IPS-20b (cell line): ENCODE data around the gene WDR26.

Experiments used
- H3K27ac ChIP-seq: one replicate; pipeline ENCODE4 v1.5.1; 2013; ENCODE audit warnings: low read length
- H3K27me3 ChIP-seq: 2 replicates; pipeline ENCODE4 v1.6.1; 2013; ENCODE audit warnings: mild to moderate bottlenecking, low read length, inconsistent platforms; ENCODE audit not compliant: insufficient read depth
- H3K36me3 ChIP-seq: 2 replicates; pipeline ENCODE4 v1.6.1; 2013; ENCODE audit warnings: low read depth, mild to moderate bottlenecking, inconsistent platforms, low read length, moderate library complexity; ENCODE audit not compliant: insufficient read depth
- H3K4me1 ChIP-seq: 2 replicates; pipeline ENCODE4 v1.6.1; 2013; ENCODE audit warnings: mild to moderate bottlenecking, control low read depth, inconsistent platforms, low read length, moderate library complexity; ENCODE audit not compliant: insufficient read depth
- H3K4me3 ChIP-seq: 2 replicates; pipeline ENCODE4 v1.5.1; 2013; ENCODE audit warnings: mild to moderate bottlenecking, low read length, inconsistent platforms
- H3K9ac ChIP-seq: 2 replicates; pipeline ENCODE4 v1.6.1; 2013; ENCODE audit warnings: low read depth, mild to moderate bottlenecking, inconsistent platforms, low read length, moderate library complexity
- H3K9me3 ChIP-seq: 2 replicates; pipeline ENCODE4 v1.6.1; 2013; ENCODE audit warnings: mild to moderate bottlenecking, low read depth, low read length, inconsistent platforms; ENCODE audit not compliant: insufficient read depth

Gene WDR26

DNA sequence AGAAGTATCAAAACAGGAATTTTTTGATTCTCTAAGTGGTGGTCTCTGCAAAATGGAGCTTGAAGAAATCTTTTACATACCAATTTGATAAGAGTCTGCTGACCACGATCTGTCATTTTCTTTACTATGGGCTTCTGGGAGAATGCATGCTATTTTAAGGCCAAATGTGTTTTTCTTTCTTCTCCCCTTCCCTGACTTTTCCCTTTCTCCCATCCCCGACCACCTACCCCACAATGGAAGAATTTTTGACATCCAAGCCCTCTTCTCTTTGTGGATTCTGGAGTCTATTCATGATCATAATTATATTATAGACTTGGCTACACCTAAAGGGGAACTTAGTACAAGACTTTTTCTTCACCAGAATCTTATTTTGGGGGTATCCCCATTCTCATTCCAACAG is 46.7 kb downstream of the WDR26 start:
- Histone ChIP-seq H3K36me3 (peaks cover 80% of the 10 kb centered on the region), H3K27ac (no peak overlapping the region), H3K9ac (no peak overlapping the region), H3K4me3 (no peak overlapping the region), H3K4me1 (no peaks in the 10 kb centered on the region), H3K27me3 (no peaks in the 10 kb centered on the region), H3K9me3 (no peaks in the 10 kb centered on the region)

GRCh38 chr1:224387302-224387912 is 47.2 kb downstream of the WDR26 start:
- Histone ChIP-seq H3K4me1 (no peaks in the 10 kb centered on the region), H3K27me3 (no peaks in the 10 kb centered on the region), H3K27ac (no peak overlapping the region), H3K36me3 (peaks cover 74% of the 10 kb centered on the region), H3K9me3 (no peaks in the 10 kb centered on the region), H3K4me3 (no peak overlapping the region), H3K9ac (no peak overlapping the region)

DNA sequence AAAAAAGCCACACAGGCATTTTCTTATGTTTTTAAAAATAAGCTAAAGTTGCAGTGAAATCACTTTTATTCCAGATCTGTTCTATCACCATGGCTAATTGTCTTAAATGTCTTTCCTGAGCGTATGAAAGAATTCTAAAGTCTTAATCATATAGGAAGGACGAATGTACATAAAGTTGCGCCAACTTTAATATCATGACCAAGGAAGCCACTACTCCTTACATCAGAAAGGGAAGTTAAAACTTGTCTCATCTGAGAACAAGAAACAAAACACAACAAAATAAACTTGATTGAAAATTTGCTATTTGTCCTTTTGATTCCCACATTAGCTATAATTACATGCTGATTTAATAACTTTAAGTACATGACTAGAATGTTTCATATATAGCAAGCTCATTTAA is 51.4 kb downstream of the WDR26 start:
- Histone ChIP-seq H3K27me3 (no peaks in the 10 kb centered on the region), H3K4me1 (no peaks in the 10 kb centered on the region), H3K4me3 (no peak overlapping the region), H3K36me3 (peaks cover 46% of the 10 kb centered on the region), H3K9me3 (no peaks in the 10 kb centered on the region), H3K9ac (no peak overlapping the region), H3K27ac (no peak overlapping the region)

DNA sequence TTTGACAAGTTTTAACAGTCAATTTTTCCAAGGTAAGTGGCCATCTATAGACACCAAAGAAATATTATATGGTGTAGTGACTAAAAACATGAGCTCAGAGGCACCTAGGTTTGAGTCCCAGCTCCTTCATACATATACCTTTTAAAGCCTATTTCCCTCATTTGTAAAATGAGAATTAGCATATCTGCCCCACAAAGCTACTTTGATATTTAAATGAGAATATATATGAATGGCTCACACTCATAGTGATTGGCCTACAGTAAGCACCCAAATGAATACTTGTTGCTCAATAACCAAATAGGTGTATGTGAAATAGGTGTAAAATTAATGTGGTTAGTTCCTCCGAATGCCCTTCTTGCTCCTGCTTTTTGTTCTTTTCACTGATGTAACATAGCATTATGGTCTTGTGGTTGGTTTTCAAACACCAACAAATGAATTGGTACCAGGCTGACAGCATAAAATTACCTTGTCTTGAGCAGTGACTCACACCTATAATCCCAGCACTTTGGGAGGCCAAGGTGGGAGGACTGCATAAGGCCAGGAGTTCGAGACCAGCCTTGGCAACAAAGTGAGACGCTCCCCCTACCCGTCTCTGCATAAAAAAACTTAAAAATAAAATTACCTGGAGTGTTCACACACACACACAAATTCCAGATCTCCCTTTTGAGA is 52.6 kb downstream of the WDR26 start:
- Histone ChIP-seq H3K9me3 (no peaks in the 10 kb centered on the region), H3K27ac (no peak overlapping the region), H3K4me1 (no peaks in the 10 kb centered on the region), H3K9ac (no peak overlapping the region), H3K36me3 (peaks cover 46% of the 10 kb centered on the region), H3K27me3 (no peaks in the 10 kb centered on the region), H3K4me3 (no peak overlapping the region)

DNA sequence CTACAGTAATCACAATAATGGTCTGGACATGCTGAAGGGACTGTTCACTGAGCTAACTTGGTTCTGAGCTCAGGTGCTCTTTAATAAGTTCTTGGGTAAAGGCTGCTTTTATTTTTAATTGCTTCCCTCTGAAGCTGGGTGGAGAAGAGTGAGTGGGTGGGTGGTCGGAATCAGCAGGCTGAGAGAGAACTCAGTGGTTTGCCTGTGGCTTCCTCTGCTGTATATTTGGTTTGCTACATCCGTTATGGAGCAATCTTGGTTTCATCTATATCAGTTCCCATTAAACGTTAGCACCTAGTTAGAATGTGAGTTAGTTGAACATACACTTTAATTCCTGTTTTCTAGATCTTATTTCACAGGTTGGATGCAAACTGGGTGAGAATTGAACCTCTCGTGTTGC is 54.6 kb downstream of the WDR26 start:
- Histone ChIP-seq H3K9ac (no peak overlapping the region), H3K4me3 (no peak overlapping the region), H3K36me3 (peaks cover 47% of the 10 kb centered on the region)

DNA sequence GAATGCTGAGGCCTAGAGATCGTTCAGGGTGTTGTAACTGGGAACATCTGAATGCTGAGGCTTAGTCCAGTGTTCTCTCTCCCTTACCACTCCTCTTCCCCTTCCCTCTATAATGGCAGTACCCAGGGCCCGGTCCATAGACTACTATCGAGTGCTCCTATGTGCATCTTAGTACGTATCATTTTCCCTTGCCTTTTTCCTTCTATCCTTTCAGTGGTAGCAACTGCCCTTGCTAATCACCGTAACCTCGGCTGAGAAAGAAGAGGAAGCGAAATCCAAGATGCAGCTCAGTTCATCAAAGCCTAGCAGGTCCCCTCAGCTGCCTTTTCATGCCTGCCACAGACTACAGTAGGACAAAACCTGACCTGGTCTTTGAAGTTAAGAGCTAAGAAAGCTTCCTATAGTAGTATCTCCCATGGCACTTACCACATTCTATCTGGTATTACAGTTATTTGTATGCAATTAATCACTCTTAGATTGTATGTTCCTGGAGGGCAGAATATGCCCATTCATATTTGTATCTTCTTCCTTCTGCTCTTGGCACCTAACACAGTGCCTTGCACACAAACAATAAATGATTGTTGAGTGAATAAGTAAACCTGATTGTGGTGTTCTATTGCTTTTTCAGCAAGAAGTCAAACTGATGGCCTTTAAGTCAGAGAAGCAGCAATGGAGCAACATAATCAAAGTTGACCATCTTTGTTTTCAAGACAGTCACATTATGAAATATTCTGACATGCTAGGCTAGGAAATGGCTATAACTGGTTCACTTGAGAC is 55.6 kb downstream of the WDR26 start:
- H3K27me3 ChIP-seq = no peaks in the 10 kb centered on the region
- H3K4me3 ChIP-seq = no peak overlapping the region
- no peaks in the 10 kb centered on the region for H3K4me1 ChIP-seq
- no peak overlapping the region for H3K9ac ChIP-seq
- H3K9me3 ChIP-seq = no peaks in the 10 kb centered on the region
- no peak overlapping the region for H3K27ac ChIP-seq
- peaks cover 53% of the 10 kb centered on the region for H3K36me3 ChIP-seq

More for the DNA sequence above, 54.6 kb downstream of the WDR26 start:
- no peaks in the 10 kb centered on the region for H3K27me3 ChIP-seq
- no peaks in the 10 kb centered on the region for H3K4me1 ChIP-seq
- H3K27ac ChIP-seq = no peak overlapping the region
- no peaks in the 10 kb centered on the region for H3K9me3 ChIP-seq

DNA sequence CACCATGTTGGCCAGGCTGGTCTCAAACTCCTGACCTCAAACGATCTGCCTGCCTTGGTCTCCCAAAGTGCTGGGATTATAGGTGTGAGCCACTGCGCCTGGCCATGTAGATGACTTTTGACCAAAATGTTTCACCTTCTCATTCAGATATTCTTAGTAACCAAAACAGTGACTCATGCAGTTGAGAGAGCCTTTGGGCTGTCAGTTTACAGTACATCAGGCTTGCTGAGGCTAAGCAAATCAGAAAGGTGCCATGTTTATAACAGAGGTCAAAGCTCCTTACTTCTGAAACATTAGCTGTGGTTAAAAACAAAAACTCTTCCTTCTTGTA is 57.0 kb downstream of the WDR26 start:
- Histone ChIP-seq H3K4me1 (no peaks in the 10 kb centered on the region), H3K4me3 (no peak overlapping the region), H3K27ac (no peak overlapping the region), H3K27me3 (no peaks in the 10 kb centered on the region), H3K9ac (no peak overlapping the region), H3K9me3 (no peaks in the 10 kb centered on the region), H3K36me3 (peaks cover 65% of the 10 kb centered on the region)

- Histone ChIP-seq H3K4me3 (no peak overlapping the region), H3K9me3 (no peaks in the 10 kb centered on the region), H3K4me1 (no peaks in the 10 kb centered on the region), H3K9ac (no peak overlapping the region), H3K36me3 (peaks cover 89% of the 10 kb centered on the region), H3K27ac (no peak overlapping the region), H3K27me3 (no peaks in the 10 kb centered on the region)
These were observed 59.5 kb downstream of the WDR26 start for GRCh38 chr1:224375059-224375458.

DNA sequence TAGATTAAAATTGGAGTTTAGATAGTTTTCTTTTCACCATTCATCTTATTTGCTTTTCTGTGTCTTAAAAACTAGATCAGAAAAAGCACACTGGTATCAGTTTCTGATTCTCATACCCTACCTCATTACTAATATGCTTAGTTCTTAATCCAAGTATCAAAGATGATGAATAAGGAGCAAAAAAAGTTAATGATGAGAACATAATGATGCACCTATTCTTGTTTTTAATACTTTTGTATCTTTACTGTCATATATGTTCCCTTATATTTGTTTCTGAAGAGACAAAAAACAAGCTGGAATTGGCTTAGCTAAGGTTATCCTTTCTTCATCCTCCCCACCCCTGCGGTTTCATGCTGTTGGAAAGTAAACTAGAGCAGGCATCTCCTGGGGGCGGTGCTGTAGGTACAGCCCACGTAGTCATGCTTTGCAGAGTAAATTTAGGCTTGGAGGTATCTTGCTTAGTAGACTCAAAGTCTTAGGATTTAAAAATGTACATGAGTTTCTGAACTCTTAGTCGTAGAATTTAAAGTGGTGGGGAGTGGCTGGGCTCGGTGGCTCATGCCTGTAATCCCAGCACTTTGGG is 61.5 kb downstream of the WDR26 start:
- Histone ChIP-seq H3K27ac (no peak overlapping the region), H3K4me3 (no peak overlapping the region), H3K4me1 (no peaks in the 10 kb centered on the region), H3K9ac (no peak overlapping the region), H3K36me3 (peaks cover 95% of the 10 kb centered on the region), H3K9me3 (no peaks in the 10 kb centered on the region), H3K27me3 (no peaks in the 10 kb centered on the region)

DNA sequence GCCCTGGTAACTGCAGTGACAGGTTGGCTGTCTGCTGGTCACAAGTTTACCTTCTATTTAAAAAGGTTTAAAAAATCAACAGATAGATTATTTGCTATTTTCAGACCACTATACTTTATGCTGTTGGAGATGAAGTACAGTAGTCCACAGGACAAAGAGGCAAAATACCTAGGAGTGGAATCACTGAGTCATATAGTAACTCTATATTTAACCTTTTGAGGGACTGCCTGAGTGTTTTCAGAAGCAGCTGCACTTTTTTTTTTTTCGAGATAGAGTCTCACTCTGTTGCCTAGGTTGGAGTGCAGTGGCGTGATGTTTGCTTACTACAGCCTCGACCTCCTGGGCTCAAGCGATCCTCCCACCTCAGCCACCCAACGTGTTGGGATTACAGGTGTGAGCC is 66.2 kb downstream of the WDR26 start:
- H3K27ac ChIP-seq = no peak overlapping the region
- H3K36me3 ChIP-seq = peaks cover 89% of the 10 kb centered on the region
- H3K4me3 ChIP-seq = no peak overlapping the region
- H3K9ac ChIP-seq = no peak overlapping the region
- no peaks in the 10 kb centered on the region for H3K27me3 ChIP-seq
- H3K9me3 ChIP-seq = no peaks in the 10 kb centered on the region
- no peaks in the 10 kb centered on the region for H3K4me1 ChIP-seq

DNA sequence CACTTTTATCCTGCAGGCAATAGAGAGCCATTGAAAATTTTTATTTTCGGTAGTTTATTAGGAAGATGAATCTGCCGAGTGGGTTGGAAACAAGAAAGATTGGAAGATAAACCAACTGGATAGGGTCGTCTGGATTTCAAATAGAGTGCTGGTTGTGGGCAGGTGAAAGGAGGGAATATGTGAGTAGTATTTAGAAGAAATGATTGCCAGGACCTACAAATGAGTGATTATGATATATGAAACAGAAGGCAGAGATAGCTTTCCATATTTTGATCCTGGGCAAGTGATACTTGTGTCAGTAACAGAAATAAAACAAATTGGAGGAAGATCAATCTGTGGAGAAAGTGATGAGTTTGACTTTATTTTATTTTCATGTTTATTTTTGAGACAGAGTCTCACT is 75.4 kb downstream of the WDR26 start:
- Histone ChIP-seq H3K9ac (peak overlapping the region; percentile 88; the same call in 1 of the 2 replicates), H3K27ac (no peak overlapping the region), H3K4me1 (peaks cover 9% of the 10 kb centered on the region; the same call in 1 of the 2 replicates), H3K27me3 (no peaks in the 10 kb centered on the region), H3K4me3 (peak overlapping the region; percentile 93), H3K36me3 (peaks cover 14% of the 10 kb centered on the region), H3K9me3 (no peaks in the 10 kb centered on the region)
